Measurements from ENCODE around the gene CUEDC2.

CUEDC2 gene

GRCh38 chr10:102409604-102410428 lies 22.6 kb downstream of the CUEDC2 start:
- no peak for DNase-seq

GRCh38 chr10:102408728-102409603 lies 23.4 kb downstream of the CUEDC2 start:
- no peak for DNase-seq

DNA sequence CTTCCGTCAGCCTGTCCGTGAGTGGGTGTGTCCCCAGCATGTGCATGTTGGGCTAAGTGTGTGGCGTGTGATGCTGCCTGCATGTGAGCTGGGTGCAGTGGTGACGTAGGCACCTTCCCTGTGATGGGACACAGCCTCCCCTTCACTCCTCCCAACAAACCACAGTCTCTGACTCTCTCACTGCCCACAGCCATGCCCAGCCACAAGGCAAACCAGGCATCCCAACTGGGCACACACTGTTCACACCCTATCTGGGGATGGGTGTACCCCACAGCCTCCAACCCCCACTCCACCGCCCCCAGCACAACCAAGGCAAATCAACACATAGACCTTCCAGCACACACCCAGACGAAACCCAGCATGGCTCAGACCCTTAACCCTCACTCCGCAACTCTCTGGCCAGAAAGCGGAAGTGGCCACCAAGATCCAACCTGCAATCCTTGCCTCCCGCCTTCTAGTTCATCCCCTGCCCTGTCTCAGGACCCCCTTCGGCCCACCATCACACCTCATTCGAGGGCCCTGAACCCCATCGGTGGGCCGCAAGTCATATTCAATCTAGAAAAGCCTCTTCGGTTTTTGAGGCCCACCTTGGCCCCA lies 24.1 kb downstream of the CUEDC2 start:
- DNase-seq, result no peak

- DNase-seq, result no peak
These were observed 24.8 kb downstream of the CUEDC2 start for GRCh38 chr10:102407425-102408130.

DNA sequence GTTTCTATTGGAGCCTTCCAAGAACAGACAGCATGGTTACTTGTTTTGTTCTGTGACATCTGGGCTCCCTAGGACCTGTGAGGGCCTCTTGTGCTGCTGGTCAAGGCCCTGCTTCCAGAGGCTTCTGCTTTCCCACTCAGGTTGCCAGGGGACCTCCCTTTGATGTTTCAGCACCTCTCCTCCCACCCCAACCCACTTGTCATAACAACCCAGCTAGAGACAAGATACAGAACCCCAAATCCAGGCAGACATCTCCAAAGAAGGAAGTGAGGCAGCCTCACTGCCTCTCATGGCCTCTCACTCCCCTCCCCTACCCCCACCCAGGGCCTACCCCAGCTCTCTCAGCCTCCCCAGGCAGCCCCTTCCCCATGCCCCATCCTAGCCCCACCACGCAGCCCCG lies 25.6 kb downstream of the CUEDC2 start:
- DNase-seq, result no peak

- DNase-seq, result no peak
These were observed 26.7 kb downstream of the CUEDC2 start for GRCh38 chr10:102405632-102406031.

- DNase-seq, result no peak
These were observed 27.2 kb downstream of the CUEDC2 start for GRCh38 chr10:102405108-102405571.

- no peak for DNase-seq
These were observed 27.8 kb downstream of the CUEDC2 start for GRCh38 chr10:102404361-102405107.

- DNase-seq, result no peak
These were observed 29.3 kb downstream of the CUEDC2 start for GRCh38 chr10:102403115-102403514.

DNA sequence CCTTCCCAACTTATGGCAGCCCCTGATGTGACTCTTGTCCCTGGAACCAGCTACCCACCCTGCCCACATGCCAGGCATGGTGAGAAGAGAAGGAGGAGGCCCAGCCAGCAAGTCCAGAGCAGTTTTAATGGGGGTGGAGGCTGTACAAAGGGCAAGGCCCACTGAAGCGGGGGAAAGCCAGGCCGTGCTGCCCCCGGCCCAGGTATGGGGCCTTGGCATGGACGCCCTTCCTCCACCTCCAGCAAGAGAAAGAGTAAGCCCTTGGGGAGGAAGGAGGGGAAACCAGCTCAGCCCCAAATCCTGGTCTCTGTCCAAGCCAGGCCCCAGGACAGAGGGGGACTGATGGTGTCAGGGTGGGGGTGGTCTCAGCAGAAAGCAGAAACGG lies 29.9 kb downstream of the CUEDC2 start:
- no peak for DNase-seq

DNA sequence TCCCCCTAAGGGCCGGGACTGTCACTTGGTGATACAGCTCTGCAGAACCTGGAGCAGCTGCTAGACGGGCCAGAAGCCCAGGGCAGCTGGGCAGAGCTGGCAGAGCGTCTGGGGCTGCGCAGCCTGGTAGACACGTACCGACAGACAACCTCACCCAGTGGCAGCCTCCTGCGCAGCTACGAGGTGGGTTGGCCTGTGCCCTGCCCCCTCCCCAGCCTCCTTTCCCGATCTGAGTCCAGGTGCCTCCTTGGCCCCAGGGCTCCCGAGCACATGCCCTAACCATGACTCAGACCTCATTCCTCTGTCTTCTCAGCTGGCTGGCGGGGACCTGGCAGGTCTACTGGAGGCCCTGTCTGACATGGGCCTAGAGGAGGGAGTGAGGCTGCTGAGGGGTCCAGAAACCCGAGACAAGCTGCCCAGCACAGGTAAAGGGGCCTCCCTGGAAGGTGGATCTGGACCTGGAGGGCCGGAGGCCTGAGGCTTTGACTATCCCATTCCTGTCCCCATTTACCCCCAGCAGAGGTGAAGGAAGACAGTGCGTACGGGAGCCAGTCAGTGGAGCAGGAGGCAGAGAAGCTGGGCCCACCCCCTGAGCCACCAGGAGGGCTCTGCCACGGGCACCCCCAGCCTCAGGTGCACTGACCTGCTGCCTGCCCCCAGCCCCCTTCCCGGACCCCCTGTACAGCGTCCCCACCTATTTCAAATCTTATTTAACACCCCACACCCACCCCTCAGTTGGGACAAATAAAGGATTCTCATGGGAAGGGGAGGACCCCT lies 30.5 kb downstream of the CUEDC2 start:
- no peak for DNase-seq

GRCh38 chr10:102401342-102401654 lies 31.1 kb downstream of the CUEDC2 start:
- no peak for DNase-seq

DNA sequence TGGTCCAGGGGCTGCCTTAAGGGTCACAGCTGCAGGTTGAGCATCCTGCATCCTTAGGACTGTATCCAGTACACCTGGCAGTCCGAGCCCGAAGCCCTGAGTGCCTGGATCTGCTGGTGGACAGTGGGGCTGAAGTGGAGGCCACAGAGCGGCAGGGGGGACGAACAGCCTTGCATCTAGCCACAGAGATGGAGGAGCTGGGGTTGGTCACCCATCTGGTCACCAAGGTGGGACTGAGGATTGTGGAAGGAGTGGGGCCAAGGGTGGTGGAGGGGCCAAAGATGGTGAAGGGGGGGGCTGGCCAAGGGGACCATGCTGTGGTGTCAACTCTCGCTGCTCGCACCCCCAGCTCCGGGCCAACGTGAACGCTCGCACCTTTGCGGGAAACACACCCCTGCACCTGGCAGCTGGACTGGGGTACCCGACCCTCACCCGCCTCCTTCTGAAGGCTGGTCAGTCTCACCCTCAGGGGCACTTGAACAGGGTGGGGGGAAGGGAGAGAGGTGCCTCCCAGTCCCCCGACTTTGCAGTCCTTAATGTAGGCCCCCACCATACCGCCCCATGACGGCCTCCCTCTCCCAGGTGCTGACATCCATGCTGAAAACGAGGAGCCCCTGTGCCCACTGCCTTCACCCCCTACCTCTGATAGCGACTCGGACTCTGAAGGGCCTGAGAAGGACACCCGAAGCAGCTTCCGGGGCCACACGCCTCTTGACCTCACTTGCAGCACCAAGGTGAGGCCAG lies 31.6 kb downstream of the CUEDC2 start:
- no peak for DNase-seq

GRCh38 chr10:102400076-102400475 lies 32.3 kb downstream of the CUEDC2 start:
- DNase-seq, result no peak

- DNase-seq, result peak; percentile 86
These were observed 33.0 kb downstream of the CUEDC2 start for GRCh38 chr10:102399217-102400021.

DNA sequence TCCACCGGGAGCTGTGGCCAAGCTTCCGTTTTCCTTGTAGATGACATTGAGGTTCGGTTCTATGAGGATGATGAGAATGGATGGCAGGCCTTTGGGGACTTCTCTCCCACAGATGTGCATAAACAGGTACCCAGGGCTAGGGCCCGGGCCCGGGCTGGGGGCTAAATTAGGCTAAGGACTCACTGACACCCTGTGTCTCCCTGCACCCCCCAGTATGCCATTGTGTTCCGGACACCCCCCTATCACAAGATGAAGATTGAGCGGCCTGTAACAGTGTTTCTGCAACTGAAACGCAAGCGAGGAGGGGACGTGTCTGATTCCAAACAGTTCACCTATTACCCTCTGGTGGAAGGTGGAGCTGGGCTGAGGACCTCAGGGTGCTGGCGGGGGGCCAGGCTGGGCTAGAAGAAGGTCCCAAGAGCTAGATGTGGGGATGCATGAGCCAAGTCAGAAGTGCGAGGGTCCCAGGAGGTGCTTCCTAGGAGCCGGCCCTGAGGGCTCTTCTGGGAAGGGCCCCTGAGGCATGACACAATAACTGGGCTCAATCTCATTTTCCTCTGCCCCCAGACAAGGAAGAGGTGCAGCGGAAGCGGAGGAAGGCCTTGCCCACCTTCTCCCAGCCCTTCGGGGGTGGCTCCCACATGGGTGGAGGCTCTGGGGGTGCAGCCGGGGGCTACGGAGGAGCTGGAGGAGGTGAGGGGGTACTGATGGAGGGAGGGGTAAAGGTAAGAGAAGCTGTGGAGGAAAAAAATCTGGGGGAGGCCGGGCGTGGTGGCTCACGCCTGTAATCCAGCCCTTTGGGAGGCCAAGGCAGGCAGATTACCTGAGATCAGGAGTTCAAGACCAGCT lies 34.0 kb downstream of the CUEDC2 start:
- DNase-seq, result no peak

DNA sequence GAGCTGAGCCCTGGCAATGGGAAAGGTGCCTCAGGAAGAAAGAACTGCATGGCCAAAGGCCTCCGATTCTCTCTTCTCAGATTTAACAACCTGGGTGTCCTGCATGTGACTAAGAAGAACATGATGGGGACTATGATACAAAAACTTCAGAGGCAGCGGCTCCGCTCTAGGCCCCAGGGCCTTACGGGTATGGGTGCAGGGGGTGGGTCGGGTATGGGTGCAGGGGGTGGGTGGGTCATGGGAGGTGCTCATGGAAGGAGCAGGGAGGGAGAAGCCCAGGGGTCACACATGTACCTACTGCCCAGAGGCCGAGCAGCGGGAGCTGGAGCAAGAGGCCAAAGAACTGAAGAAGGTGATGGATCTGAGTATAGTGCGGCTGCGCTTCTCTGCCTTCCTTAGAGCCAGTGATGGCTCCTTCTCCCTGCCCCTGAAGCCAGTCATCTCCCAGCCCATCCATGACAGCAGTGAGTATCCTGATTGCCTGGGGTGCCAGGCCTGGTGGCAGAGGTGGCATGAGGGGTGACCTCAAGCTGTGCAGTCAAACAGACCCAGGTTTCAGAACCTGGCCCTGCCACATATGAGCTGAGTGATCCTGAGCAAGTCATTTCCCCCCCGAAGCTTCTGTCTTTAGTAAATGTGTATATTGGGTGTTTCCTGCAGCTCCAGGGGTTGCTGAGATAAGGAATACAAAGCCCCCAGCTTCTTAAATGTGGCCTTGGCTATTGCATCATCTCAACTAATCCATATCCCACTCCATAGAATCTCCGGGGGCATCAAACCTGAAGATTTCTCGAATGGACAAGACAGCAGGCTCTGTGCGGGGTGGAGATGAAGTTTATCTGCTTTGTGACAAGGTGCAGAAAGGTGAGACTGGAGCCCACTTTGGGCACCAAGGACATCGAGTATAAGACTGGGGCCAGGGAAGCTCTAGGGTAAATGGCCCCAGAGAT lies 34.9 kb downstream of the CUEDC2 start:
- no peak for DNase-seq

Measured in fibroblast of skin of scalp (primary cell).